Measurements from ENCODE around the gene SMIM32. TPM values are rescaled to one million over a fixed set of nuclear protein-coding genes. Genes with fewer than 3 reads are reported as not detected.

The SMIM32 gene
- total and polyA plus RNA-seq, 10 donors: 0.37 TPM; not detected in 9

DNA sequence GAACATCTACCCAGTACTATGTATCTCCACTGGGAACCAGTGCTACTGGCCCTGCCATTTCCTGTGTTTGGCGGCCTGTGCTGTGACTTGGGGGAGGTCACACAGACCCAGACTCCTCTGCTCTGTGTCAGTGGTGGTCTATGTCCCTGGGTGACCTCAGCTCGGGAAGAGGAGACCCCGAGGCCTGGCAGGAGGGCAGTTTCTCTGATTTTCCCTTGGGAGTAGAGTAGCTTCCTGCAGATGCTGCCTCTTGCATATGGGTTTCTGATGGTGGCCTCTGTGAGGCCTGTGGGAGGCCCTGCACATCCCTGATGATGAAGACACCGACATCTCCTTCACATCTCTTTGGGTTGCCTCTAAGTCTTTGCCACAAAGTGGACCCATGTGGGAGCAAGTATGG is 13.0 kb upstream of the SMIM32 start:
- Histone ChIP-seq H3K9me3 (no peaks in the 10 kb centered on the region), H3K4me1 (no peaks in the 10 kb centered on the region), H3K27me3 (replicated peaks in 1 of 7) (peaks cover 0 to 39% (median 0%) of the 10 kb centered on the region in 7 donors), H3K4me3 (no peak overlapping the region), H3K36me3 (no peaks in the 10 kb centered on the region), H3K27ac (no peak overlapping the region)
- intact Hi-C loops (cut with DNase I; ENCODE audit: low total_unique reads): no loop called here
- no peak for TF ChIP-seq POLR2A (IDR thresholded peaks at IDR 0.05)
- TF ChIP-seq POLR2AphosphoS5 (IDR thresholded peaks at IDR 0.05): no peak
- TF ChIP-seq, protein P1, sequence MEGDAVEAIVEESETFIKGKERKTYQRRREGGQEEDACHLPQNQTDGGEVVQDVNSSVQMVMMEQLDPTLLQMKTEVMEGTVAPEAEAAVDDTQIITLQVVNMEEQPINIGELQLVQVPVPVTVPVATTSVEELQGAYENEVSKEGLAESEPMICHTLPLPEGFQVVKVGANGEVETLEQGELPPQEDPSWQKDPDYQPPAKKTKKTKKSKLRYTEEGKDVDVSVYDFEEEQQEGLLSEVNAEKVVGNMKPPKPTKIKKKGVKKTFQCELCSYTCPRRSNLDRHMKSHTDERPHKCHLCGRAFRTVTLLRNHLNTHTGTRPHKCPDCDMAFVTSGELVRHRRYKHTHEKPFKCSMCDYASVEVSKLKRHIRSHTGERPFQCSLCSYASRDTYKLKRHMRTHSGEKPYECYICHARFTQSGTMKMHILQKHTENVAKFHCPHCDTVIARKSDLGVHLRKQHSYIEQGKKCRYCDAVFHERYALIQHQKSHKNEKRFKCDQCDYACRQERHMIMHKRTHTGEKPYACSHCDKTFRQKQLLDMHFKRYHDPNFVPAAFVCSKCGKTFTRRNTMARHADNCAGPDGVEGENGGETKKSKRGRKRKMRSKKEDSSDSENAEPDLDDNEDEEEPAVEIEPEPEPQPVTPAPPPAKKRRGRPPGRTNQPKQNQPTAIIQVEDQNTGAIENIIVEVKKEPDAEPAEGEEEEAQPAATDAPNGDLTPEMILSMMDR (IDR thresholded peaks at IDR 0.05 in 8 of 11, conservative IDR thresholded peaks at IDR 0.05 in 3 of 11): no peak
- WGBS, 5 donors: 67 to 89% (median 78%) methylated on average over 1 to 4 of the region's 4 CpGs
- peak; percentile 56 for DNase-seq

DNA sequence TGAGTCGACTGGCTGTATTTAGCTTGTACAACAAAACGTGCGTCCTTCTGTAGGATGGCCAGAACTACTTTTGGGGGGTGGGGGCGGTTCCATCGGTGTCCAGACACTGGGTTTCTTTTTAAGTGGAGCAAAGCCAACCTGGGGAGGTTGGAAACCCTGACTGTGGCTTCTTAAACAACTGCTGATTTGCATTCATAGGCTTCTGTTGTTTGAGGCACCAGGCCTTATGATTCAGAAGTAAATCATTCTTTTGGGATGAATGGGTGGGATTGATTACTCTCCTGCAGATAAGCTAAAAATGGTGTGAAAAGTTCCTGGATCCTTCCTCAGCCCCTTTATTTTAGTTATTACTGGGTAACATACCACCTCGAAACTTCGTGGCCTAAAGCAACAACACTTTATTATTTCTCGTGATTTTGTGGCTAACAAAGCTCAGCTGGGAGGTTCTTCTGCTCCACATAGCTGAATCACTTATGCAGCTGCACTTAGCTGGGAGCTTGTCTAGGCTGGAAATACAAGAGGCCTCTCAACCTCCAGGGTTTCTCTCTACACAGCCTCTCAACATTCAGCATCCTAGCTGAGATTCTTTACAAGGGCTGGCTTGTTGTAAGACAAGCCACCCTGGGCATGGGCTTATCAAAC is 12.2 kb upstream of the SMIM32 start:
- intact Hi-C loops (cut with DNase I; ENCODE audit: low total_unique reads): no loop called here
- no peaks in the 10 kb centered on the region for H3K36me3 ChIP-seq
- H3K9me3 ChIP-seq: no peaks in the 10 kb centered on the region
- H3K27ac ChIP-seq: no peak overlapping the region
- 83 to 94% (median 91%) methylated on average over 8 of the region's 8 CpGs for WGBS, 5 donors
- no peak for DNase-seq
- no peak overlapping the region for H3K4me3 ChIP-seq
- no peaks in the 10 kb centered on the region for H3K4me1 ChIP-seq
- TF ChIP-seq POLR2AphosphoS5 (IDR thresholded peaks at IDR 0.05) (no peak), POLR2A (IDR thresholded peaks at IDR 0.05) (no peak)
- TF ChIP-seq, protein P1 (IDR thresholded peaks at IDR 0.05 in 8 of 11, conservative IDR thresholded peaks at IDR 0.05 in 3 of 11): no peak
- H3K27me3 ChIP-seq (replicated peaks in 1 of 7): peaks cover 0 to 36% (median 0%) of the 10 kb centered on the region in 7 donors

DNA sequence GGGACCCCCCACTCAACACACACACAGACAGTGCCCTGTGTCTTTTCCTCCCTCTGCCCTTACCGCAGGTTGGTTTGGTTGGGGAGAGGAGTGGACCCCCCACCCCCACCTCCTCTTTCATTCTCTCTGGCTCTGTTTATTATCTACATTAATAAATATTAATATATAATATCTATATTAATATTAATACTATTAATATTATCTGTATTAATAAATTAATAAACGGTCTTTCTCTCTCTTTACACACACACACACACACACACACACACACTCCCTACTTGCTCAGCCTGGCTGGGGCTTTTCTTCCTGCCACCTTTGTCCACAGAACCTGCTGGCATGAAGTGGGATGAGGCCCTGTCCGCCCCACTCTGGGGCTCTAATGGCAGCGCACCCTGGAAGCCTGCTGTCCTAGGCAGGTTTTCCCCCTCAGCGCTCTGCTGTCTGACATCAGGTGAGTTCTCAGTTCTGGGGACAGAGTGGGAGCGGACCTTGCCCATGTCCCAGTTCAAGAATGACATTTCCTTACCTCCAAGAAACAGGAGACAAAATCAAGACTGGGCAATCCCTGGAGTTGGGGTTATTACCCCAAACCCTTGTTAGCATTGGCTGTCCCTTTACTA is 10.5 kb upstream of the SMIM32 start:
- Histone ChIP-seq H3K27me3 (replicated peaks in 1 of 7) (peaks cover 0 to 40% (median 5%) of the 10 kb centered on the region in 7 donors), H3K27ac (no peak overlapping the region), H3K4me1 (no peaks in the 10 kb centered on the region), H3K36me3 (no peaks in the 10 kb centered on the region), H3K9me3 (no peaks in the 10 kb centered on the region), H3K4me3 (no peak overlapping the region)
- DNase-seq: peak; percentile 60
- WGBS, 5 donors: 77 to 91% (median 87%) methylated on average over 6 of the region's 6 CpGs
- TF ChIP-seq POLR2AphosphoS5 (IDR thresholded peaks at IDR 0.05): no peak
- TF ChIP-seq, protein P1 (IDR thresholded peaks at IDR 0.05 in 8 of 11, conservative IDR thresholded peaks at IDR 0.05 in 3 of 11): no peak
- TF ChIP-seq POLR2A (IDR thresholded peaks at IDR 0.05): no peak
- intact Hi-C loops (cut with DNase I; ENCODE audit: low total_unique reads): no loop called here

DNA sequence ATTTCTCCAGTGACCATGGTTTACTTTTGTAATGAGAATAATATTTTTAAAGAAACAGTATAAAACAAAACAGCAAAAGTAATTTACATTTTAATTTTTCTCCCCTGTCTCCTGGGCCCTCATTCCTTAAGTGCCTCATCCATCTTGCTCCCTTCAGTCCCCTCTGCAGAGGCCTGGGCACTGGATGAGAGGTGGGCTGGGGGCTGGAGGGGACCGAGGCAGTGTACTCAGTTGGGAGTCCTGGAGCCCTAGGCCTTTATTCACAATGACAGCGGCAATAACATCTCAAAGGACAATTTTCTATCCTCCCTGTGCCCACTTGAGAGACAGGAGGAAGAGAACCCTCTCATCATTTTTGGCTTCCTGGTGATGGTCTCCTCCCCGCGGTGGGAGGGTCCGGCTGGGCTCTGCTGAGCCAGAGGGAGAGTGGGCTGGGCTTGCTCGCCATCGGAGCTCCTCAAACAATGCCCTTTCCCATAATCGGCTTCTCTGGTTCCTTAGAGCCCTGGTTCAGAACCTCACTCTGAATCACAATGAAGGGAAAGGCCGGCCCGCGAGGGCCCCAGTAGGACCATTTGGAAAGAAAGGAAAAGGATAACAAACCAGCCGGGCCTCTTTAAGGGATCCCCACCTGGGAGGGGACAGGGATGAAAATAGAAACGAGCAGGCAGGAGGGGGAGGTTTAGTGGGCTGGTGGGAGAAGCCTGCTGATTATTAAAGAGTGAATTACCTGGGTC is 9.7 kb upstream of the SMIM32 start:
- intact Hi-C loops (cut with DNase I; ENCODE audit: low total_unique reads): no loop called here
- no peaks in the 10 kb centered on the region for H3K9me3 ChIP-seq
- H3K36me3 ChIP-seq: no peaks in the 10 kb centered on the region
- 22 to 34% (median 29%) methylated on average over 12 to 13 of the region's 13 CpGs for WGBS, 5 donors
- no peak overlapping the region for H3K4me3 ChIP-seq
- no peaks in the 10 kb centered on the region for H3K4me1 ChIP-seq
- peak; percentile 47 for DNase-seq
- H3K27ac ChIP-seq: no peak overlapping the region
- no peak for TF ChIP-seq POLR2AphosphoS5 (IDR thresholded peaks at IDR 0.05)
- TF ChIP-seq, protein P1 (IDR thresholded peaks at IDR 0.05 in 8 of 11, conservative IDR thresholded peaks at IDR 0.05 in 3 of 11): no peak
- TF ChIP-seq POLR2A (IDR thresholded peaks at IDR 0.05): no peak
- H3K27me3 ChIP-seq (replicated peaks in 1 of 7): peaks cover 0 to 46% (median 5%) of the 10 kb centered on the region in 7 donors

Data from spleen (tissue), 11 donors.